ENCODE results near the gene KRTCAP2. TPM values are rescaled to one million over a fixed set of nuclear protein-coding genes. Genes with fewer than 3 reads are reported as not detected.
A peak's percentile ranks its signal among the peaks of the same experiment; 100 is the strongest.

Gene KRTCAP2
- polyA plus RNA-seq, 3 donors: 157 to 256 (median 247) TPM

DNA sequence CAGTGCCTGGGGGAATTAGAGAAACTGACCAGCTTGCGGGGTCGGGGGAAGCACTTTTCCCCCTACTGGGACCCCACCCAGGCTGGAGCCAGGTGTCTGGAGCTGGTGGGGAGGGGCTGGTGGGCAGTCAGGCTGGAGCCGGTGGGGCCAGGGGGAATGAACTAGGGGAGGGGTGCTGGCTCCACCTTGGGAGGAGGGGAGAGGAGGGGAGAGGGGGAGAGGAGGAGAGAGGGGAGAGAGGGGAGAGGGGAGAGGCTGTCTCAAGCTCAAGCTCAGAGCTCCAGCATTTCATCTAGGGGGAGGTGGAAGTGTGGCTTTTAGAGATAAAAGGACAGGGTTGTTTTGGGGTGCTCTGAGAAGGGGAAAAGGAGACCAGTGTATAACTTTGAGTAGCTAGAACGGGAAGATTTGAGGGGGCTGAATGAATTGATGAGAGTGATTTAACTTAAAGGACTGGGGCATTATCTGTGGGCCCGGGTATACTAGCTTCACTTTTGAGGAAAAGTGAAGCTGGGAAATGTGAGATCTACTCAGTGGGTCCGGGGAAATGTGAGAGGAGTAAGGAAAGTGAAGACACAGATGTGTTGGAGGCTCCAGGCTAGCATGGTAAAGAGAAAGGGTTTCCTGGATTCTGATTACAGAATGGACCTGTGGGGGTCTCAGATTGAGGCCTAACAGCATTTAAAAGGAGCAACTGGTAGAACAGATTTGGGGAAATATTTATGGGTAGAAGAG lies 42.7 kb downstream of the KRTCAP2 start:
- H3K9ac ChIP-seq (ENCODE audit: insufficient read depth, low read length, poor library complexity, severe bottlenecking): no peak overlapping the region
- H3K27me3 ChIP-seq (ENCODE audit: control insufficient read depth in 2 of 2, insufficient read depth in 2 of 2, low read length in 2 of 2): peaks cover 45 to 59% of the 10 kb centered on the region in 2 donors
- peaks cover 33 to 45% of the 10 kb centered on the region in 2 donors for H3K4me1 ChIP-seq (ENCODE audit: control insufficient read depth in 1 of 2, insufficient read depth in 2 of 2, low read length in 2 of 2)
- peaks cover 55 to 66% (median 60%) of the 10 kb centered on the region in 3 donors for H3K27me3 Mint-ChIP-seq (ENCODE audit: low read depth in 3 of 3)
- no peaks in the 10 kb centered on the region for H3K36me3 ChIP-seq (replicated peaks in 1 of 2; ENCODE audit: control insufficient read depth in 1 of 2, insufficient read depth in 2 of 2, low read length in 2 of 2)
- no peaks in the 10 kb centered on the region for H3K79me2 ChIP-seq (ENCODE audit: insufficient read depth, low read length)
- no peak overlapping the region for H3K27ac ChIP-seq (ENCODE audit: low read depth in 1 of 2, low read length in 2 of 2)
- H3K4me1 Mint-ChIP-seq: peaks cover 43% of the 10 kb centered on the region
- H3K4me2 ChIP-seq (replicated peaks; ENCODE audit: extremely low read depth, low read length, poor library complexity, severe bottlenecking): no peak overlapping the region
- H2AFZ ChIP-seq (ENCODE audit: insufficient read depth, low read depth, low read length, poor library complexity, severe bottlenecking): no peak overlapping the region
- H3K9me3 Mint-ChIP-seq: peaks cover 0 to 22% (median 11%) of the 10 kb centered on the region in 7 donors
- TF ChIP-seq, protein P1, sequence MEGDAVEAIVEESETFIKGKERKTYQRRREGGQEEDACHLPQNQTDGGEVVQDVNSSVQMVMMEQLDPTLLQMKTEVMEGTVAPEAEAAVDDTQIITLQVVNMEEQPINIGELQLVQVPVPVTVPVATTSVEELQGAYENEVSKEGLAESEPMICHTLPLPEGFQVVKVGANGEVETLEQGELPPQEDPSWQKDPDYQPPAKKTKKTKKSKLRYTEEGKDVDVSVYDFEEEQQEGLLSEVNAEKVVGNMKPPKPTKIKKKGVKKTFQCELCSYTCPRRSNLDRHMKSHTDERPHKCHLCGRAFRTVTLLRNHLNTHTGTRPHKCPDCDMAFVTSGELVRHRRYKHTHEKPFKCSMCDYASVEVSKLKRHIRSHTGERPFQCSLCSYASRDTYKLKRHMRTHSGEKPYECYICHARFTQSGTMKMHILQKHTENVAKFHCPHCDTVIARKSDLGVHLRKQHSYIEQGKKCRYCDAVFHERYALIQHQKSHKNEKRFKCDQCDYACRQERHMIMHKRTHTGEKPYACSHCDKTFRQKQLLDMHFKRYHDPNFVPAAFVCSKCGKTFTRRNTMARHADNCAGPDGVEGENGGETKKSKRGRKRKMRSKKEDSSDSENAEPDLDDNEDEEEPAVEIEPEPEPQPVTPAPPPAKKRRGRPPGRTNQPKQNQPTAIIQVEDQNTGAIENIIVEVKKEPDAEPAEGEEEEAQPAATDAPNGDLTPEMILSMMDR (IDR thresholded peaks at IDR 0.05): no peak
- no peak overlapping the region for H3K4me3 ChIP-seq (replicated peaks in 1 of 3; ENCODE audit: low read depth in 2 of 3, low read length in 3 of 3)
- intact Hi-C loops (cut with micrococcal nuclease): loop anchor here in 1 of 2 donors (5.0 kb wide), 1 partner anchor 43 kb away; no protein-coding TSS in a partner anchor
- peak overlapping the region in 1 of 7 donors; percentile 10 for H3K27ac Mint-ChIP-seq
- peak overlapping the region in 1 of 2 donors; percentile 50 for H3K4me3 Mint-ChIP-seq
- 24% methylated on average over 2 of the region's 6 CpGs for WGBS (ENCODE audit: insufficient coverage)
- H3K36me3 Mint-ChIP-seq: peaks cover 5 to 20% of the 10 kb centered on the region in 2 donors
- peaks cover 0 to 17% of the 10 kb centered on the region in 2 donors for H3K9me3 ChIP-seq (replicated peaks in 1 of 2; ENCODE audit: control insufficient read depth in 1 of 2, insufficient read depth in 1 of 2, low read length in 2 of 2)
- DNase-seq: no peak
- no peaks in the 10 kb centered on the region for H4K20me1 ChIP-seq (ENCODE audit: insufficient read depth, low read length)

DNA sequence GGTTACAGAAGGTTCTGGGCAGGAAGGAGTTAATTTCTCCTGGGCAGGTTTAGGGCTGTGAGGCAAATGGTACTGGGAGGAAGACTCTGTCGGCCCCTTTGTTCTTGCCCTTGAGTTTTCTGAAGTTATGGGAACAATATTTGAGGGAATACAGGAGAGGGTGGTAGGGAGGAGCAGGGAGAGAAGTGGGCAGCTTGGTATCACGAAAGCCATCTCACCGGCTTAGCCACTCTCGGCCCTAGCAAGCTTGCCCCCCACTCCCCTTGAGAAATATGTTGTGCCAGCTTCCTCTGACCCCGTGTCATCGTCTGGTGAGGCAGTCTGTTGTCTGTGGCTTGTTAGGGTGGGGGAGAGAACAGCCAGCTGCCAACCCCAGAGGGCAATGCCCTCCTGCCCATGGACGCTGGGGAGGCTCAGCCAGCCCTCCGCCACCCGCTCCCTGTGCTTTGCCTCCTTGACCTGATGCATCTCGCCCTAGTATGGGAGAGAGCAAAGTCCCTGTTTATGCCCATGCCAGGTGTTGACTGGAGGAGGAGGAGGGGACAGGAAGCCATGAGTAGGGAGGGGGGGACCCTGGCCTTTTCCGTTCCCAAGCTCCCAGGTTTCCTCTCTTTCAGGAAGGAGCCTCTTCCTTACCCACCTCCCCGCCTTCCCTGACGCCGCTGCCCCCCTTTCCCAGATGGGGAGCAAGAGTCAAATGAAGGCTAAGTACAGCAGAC lies 44.2 kb downstream of the KRTCAP2 start:
- no peak overlapping the region for H3K27ac ChIP-seq (ENCODE audit: low read depth in 1 of 2, low read length in 2 of 2)
- H3K9ac ChIP-seq (ENCODE audit: insufficient read depth, low read length, poor library complexity, severe bottlenecking): no peak overlapping the region
- WGBS (ENCODE audit: insufficient coverage): 0% methylated on average over 1 of the region's 14 CpGs

More for the DNA sequence above, 44.2 kb downstream of the KRTCAP2 start:
- Histone ChIP-seq H3K4me3 (replicated peaks in 1 of 3; ENCODE audit: low read depth in 2 of 3, low read length in 3 of 3) (no peak overlapping the region), H3K27me3 (ENCODE audit: control insufficient read depth in 2 of 2, insufficient read depth in 2 of 2, low read length in 2 of 2) (peaks cover 45 to 69% of the 10 kb centered on the region in 2 donors), H3K9me3 (replicated peaks in 1 of 2; ENCODE audit: control insufficient read depth in 1 of 2, insufficient read depth in 1 of 2, low read length in 2 of 2) (peaks cover 0 to 17% of the 10 kb centered on the region in 2 donors), H3K4me1 (ENCODE audit: control insufficient read depth in 1 of 2, insufficient read depth in 2 of 2, low read length in 2 of 2) (peaks cover 25 to 33% of the 10 kb centered on the region in 2 donors), H3K36me3 (replicated peaks in 1 of 2; ENCODE audit: control insufficient read depth in 1 of 2, insufficient read depth in 2 of 2, low read length in 2 of 2) (no peaks in the 10 kb centered on the region), H4K20me1 (ENCODE audit: insufficient read depth, low read length) (no peaks in the 10 kb centered on the region), H2AFZ (ENCODE audit: insufficient read depth, low read depth, low read length, poor library complexity, severe bottlenecking) (no peak overlapping the region), H3K4me2 (replicated peaks; ENCODE audit: extremely low read depth, low read length, poor library complexity, severe bottlenecking) (no peak overlapping the region), H3K79me2 (ENCODE audit: insufficient read depth, low read length) (no peaks in the 10 kb centered on the region)
- TF ChIP-seq, protein P1 (IDR thresholded peaks at IDR 0.05): no peak
- intact Hi-C loops (cut with micrococcal nuclease): loop anchor here (5.0 kb wide), 3 partner anchors 33 to 38 kb away; no protein-coding TSS in a partner anchor
- peaks cover 5 to 20% of the 10 kb centered on the region in 2 donors for H3K36me3 Mint-ChIP-seq
- peak in 2 of 3 donors; percentile 27 to 28 for DNase-seq
- peaks cover 0 to 22% (median 11%) of the 10 kb centered on the region in 7 donors for H3K9me3 Mint-ChIP-seq
- H3K27me3 Mint-ChIP-seq (ENCODE audit: low read depth in 3 of 3): peaks cover 59 to 80% (median 73%) of the 10 kb centered on the region in 3 donors
- peaks cover 34% of the 10 kb centered on the region for H3K4me1 Mint-ChIP-seq
- peak overlapping the region; percentile 24 to 85 for H3K4me3 Mint-ChIP-seq
- H3K27ac Mint-ChIP-seq: peak overlapping the region in 1 of 7 donors; percentile 37

Measured in CD14-positive monocyte (primary cell).